ENCODE results near the gene PHACTR1. TPM values are rescaled to one million over a fixed set of nuclear protein-coding genes. Genes with fewer than 3 reads are reported as not detected.

The PHACTR1 gene
- total RNA-seq, 1 donor from 2014 or later = 2.2 TPM

GRCh38 chr6:12704946-12705345 is 11.6 kb upstream of the PHACTR1 start:
- H3K27me3 ChIP-seq (ENCODE audit: control insufficient read depth, insufficient read depth, low read length) = no peaks in the 10 kb centered on the region
- DNase-seq (ENCODE audit: low read depth) = no peak
- no peaks in the 10 kb centered on the region for H3K36me3 ChIP-seq (ENCODE audit: control insufficient read depth, insufficient read depth, low read length)
- H3K4me3 ChIP-seq (ENCODE audit: low read depth, low read length) = no peak overlapping the region
- no peak for TF ChIP-seq CTCF (IDR thresholded peaks at IDR 0.05; ENCODE audit: insufficient read depth, low read length, poor library complexity, severe bottlenecking)

- no peaks in the 10 kb centered on the region for H3K36me3 ChIP-seq (ENCODE audit: control insufficient read depth, insufficient read depth, low read length)
- DNase-seq (ENCODE audit: low read depth) = peak; percentile 50
- H3K27me3 ChIP-seq (ENCODE audit: control insufficient read depth, insufficient read depth, low read length) = no peaks in the 10 kb centered on the region
- H3K4me3 ChIP-seq (ENCODE audit: low read depth, low read length) = no peak overlapping the region
- no peak for TF ChIP-seq CTCF (IDR thresholded peaks at IDR 0.05; ENCODE audit: insufficient read depth, low read length, poor library complexity, severe bottlenecking)
Measured at GRCh38 chr6:12709116-12709515, 7.5 kb upstream of the PHACTR1 start.

GRCh38 chr6:12709556-12710232 is 6.9 kb upstream of the PHACTR1 start:
- no peak for TF ChIP-seq CTCF (IDR thresholded peaks at IDR 0.05; ENCODE audit: insufficient read depth, low read length, poor library complexity, severe bottlenecking)
- DNase-seq (ENCODE audit: low read depth) = no peak
- H3K4me3 ChIP-seq (ENCODE audit: low read depth, low read length) = no peak overlapping the region
- H3K27me3 ChIP-seq (ENCODE audit: control insufficient read depth, insufficient read depth, low read length) = no peaks in the 10 kb centered on the region
- no peaks in the 10 kb centered on the region for H3K36me3 ChIP-seq (ENCODE audit: control insufficient read depth, insufficient read depth, low read length)

GRCh38 chr6:12710921-12711320 is 5.6 kb upstream of the PHACTR1 start:
- Histone ChIP-seq H3K4me3 (ENCODE audit: low read depth, low read length) (no peak overlapping the region), H3K27me3 (ENCODE audit: control insufficient read depth, insufficient read depth, low read length) (no peaks in the 10 kb centered on the region), H3K36me3 (ENCODE audit: control insufficient read depth, insufficient read depth, low read length) (no peaks in the 10 kb centered on the region)
- DNase-seq (ENCODE audit: low read depth) = no peak
- no peak for TF ChIP-seq CTCF (IDR thresholded peaks at IDR 0.05; ENCODE audit: insufficient read depth, low read length, poor library complexity, severe bottlenecking)

- DNase-seq (ENCODE audit: low read depth) = no peak
- H3K27me3 ChIP-seq (ENCODE audit: control insufficient read depth, insufficient read depth, low read length) = no peaks in the 10 kb centered on the region
- TF ChIP-seq CTCF (IDR thresholded peaks at IDR 0.05; ENCODE audit: insufficient read depth, low read length, poor library complexity, severe bottlenecking) = no peak
- no peaks in the 10 kb centered on the region for H3K36me3 ChIP-seq (ENCODE audit: control insufficient read depth, insufficient read depth, low read length)
- H3K4me3 ChIP-seq (ENCODE audit: low read depth, low read length) = no peak overlapping the region
Measured at GRCh38 chr6:12714022-12714421, 2.5 kb upstream of the PHACTR1 start.

GRCh38 chr6:12715437-12715836 is 1.1 kb upstream of the PHACTR1 start:
- no peak for DNase-seq (ENCODE audit: low read depth)
- Histone ChIP-seq H3K36me3 (ENCODE audit: control insufficient read depth, insufficient read depth, low read length) (no peaks in the 10 kb centered on the region), H3K4me3 (ENCODE audit: low read depth, low read length) (no peak overlapping the region), H3K27me3 (ENCODE audit: control insufficient read depth, insufficient read depth, low read length) (no peaks in the 10 kb centered on the region)
- TF ChIP-seq CTCF (IDR thresholded peaks at IDR 0.05; ENCODE audit: insufficient read depth, low read length, poor library complexity, severe bottlenecking) = no peak
